Peyer's patch (tissue), 4 donors: ENCODE data around the gene PKLR. TPM values are rescaled to one million over a fixed set of nuclear protein-coding genes. Genes with fewer than 3 reads are reported as not detected.

ENCODE experiments used
- DNase-seq, 3 donors: peaks; one replicate each; pipeline ENCODE4 v3.0.0-alpha.2; 2017 to 2019
- H3K27ac ChIP-seq, 4 donors: fragments of 200-600 bp; sonication (generic); one replicate each; pipeline ENCODE4 v1.5.1; 2016 to 2019
- H3K27me3 ChIP-seq, 2 donors: fragments of 200-600 bp; sonication (generic); one replicate each; pipeline ENCODE4 v1.5.1; 2019
- H3K36me3 ChIP-seq, 3 donors: fragments of 200-600 bp; sonication (generic); one replicate each; pipeline ENCODE4 v1.5.1; 2016 to 2019
- H3K4me1 ChIP-seq, 4 donors: fragments of 200-600 bp; sonication (generic); one replicate each; pipeline ENCODE4 v1.5.1; 2016 to 2019
- H3K4me3 ChIP-seq, 4 donors: fragments of 200-600 bp; sonication (generic); 1 replicate in 3 of 4; 2 replicates in 1 of 4; pipeline ENCODE4 v1.5.1; 2016 to 2019; ENCODE audit warnings: mild to moderate bottlenecking in 1 of 4
- H3K9me3 ChIP-seq, 4 donors: fragments of 200-600 bp; sonication (generic); one replicate each; pipeline ENCODE4 v1.5.1; 2016 to 2019; ENCODE audit warnings: mild to moderate bottlenecking in 1 of 4
- POLR2A ChIP-seq, 2 donors: fragments of 450-650 bp; IDR thresholded peaks; one replicate each; pipeline ENCODE4 v1.5.1; 2017; ENCODE audit warnings: antibody characterized with exemption in 2 of 2, mild to moderate bottlenecking in 2 of 2, moderate library complexity in 2 of 2
- total RNA-seq, 4 donors: library from RNA; depleted of rRNA; stranded (reverse); fragments of >200 nt; gene quantifications; one replicate each; pipeline ENCODE4 v1.1.0, GENCODE V29; 2016
- TF ChIP-seq, protein P1 (sequence below), 6 experiments: fragments of 450-650 bp in 4 of 6; fragments of 200-600 bp in 2 of 6; sonication (generic) in 1 of 6; IDR thresholded peaks; one replicate each; pipeline ENCODE4 v1.5.1; 2017 to 2019; ENCODE audit warnings: antibody characterized with exemption in 6 of 6, mild to moderate bottlenecking in 3 of 6, moderate library complexity in 1 of 6

PKLR gene
- total RNA-seq, 4 donors from 2014 or later = 35.7 to 50.5 (median 36.2) TPM; not detected in 1

- Histone ChIP-seq H3K9me3 (no peaks in the 10 kb centered on the region), H3K4me3 (peak within 1 kb of the TSS; percentile 28 to 51 (median 44)), H3K27me3 (no peaks in the 10 kb centered on the region), H3K4me1 (peaks cover 0 to 44% (median 8%) of the 10 kb centered on the region in 4 donors), H3K36me3 (peaks cover 0 to 19% (median 0%) of the 10 kb centered on the region in 3 donors), H3K27ac (peak within 1 kb of the TSS; percentile 26 to 94 (median 71))
- DNase-seq = peak; percentile 69 to 90 (median 90)
- TF ChIP-seq POLR2A (IDR thresholded peaks at IDR 0.05) = peak in 1 of 2 donors; percentile 18
- TF ChIP-seq, protein P1, sequence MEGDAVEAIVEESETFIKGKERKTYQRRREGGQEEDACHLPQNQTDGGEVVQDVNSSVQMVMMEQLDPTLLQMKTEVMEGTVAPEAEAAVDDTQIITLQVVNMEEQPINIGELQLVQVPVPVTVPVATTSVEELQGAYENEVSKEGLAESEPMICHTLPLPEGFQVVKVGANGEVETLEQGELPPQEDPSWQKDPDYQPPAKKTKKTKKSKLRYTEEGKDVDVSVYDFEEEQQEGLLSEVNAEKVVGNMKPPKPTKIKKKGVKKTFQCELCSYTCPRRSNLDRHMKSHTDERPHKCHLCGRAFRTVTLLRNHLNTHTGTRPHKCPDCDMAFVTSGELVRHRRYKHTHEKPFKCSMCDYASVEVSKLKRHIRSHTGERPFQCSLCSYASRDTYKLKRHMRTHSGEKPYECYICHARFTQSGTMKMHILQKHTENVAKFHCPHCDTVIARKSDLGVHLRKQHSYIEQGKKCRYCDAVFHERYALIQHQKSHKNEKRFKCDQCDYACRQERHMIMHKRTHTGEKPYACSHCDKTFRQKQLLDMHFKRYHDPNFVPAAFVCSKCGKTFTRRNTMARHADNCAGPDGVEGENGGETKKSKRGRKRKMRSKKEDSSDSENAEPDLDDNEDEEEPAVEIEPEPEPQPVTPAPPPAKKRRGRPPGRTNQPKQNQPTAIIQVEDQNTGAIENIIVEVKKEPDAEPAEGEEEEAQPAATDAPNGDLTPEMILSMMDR (IDR thresholded peaks at IDR 0.05) = no peak
Observed at GRCh38 chr1:155320661-155321617, 19.7 kb upstream of the PKLR start, which contains the start of gene RUSC1. Gene RUSC1 (plus strand): TSS chr1:155320894. CDS start chr1:155321774, 880 bp downstream.

DNA sequence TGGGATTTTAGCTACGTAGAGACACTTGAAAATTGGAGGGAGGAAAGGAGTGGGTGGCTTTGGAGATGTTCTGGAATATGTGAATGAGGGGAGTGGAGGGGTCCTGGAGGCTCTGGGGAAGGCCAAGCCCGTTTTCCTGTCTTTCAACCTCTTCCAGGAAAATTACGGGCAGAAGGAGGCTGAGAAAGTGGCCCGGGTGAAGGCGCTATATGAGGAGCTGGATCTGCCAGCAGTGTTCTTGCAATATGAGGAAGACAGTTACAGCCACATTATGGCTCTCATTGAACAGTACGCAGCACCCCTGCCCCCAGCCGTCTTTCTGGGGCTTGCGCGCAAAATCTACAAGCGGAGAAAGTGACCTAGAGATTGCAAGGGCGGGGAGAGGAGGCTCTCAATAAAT is 19.0 kb upstream of the PKLR start:
- peaks cover 0 to 38% (median 8%) of the 10 kb centered on the region in 4 donors for H3K4me1 ChIP-seq
- no peak for DNase-seq
- no peaks in the 10 kb centered on the region for H3K27me3 ChIP-seq
- H3K9me3 ChIP-seq = no peaks in the 10 kb centered on the region
- TF ChIP-seq, protein P1 (IDR thresholded peaks at IDR 0.05) = no peak
- no peak for TF ChIP-seq POLR2A (IDR thresholded peaks at IDR 0.05)
- peak overlapping the region; percentile 26 to 94 (median 71) for H3K27ac ChIP-seq
- peaks cover 0 to 19% (median 0%) of the 10 kb centered on the region in 3 donors for H3K36me3 ChIP-seq
- peak overlapping the region; percentile 28 to 51 (median 44) for H3K4me3 ChIP-seq

- no peak for DNase-seq
- Histone ChIP-seq H3K4me3 (no peak overlapping the region), H3K36me3 (peaks cover 0 to 19% (median 0%) of the 10 kb centered on the region in 3 donors), H3K27ac (peak overlapping the region in 1 of 4 donors; percentile 74), H3K9me3 (no peaks in the 10 kb centered on the region), H3K4me1 (peaks cover 0 to 35% (median 8%) of the 10 kb centered on the region in 4 donors), H3K27me3 (no peaks in the 10 kb centered on the region)
- TF ChIP-seq POLR2A (IDR thresholded peaks at IDR 0.05) = no peak
- TF ChIP-seq, protein P1 (IDR thresholded peaks at IDR 0.05) = no peak
Observed at GRCh38 chr1:155319536-155319935, 18.3 kb upstream of the PKLR start.

DNA sequence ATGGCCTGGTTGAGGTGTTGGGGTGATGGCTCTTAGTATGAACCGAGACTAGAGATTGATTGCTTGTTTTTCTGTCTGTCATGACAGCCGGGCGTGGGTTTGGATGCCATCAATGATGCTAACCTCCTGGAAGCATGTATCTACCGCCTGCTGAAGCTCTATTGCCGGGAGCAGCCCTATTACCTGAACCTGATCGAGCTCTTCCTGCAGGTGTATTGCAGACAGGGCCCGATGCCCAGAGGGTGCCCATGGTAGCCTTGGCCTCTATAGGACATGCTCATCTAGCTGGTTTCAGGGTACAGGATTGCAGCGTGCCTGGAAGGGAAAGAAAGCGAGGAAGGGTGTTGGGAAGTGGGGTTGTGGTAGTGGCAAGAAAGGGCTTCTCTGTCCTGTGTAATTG is 16.8 kb upstream of the PKLR start:
- no peak for DNase-seq
- H3K36me3 ChIP-seq = peaks cover 0 to 33% (median 0%) of the 10 kb centered on the region in 3 donors
- TF ChIP-seq, protein P1 (IDR thresholded peaks at IDR 0.05) = no peak
- no peak for TF ChIP-seq POLR2A (IDR thresholded peaks at IDR 0.05)
- no peaks in the 10 kb centered on the region for H3K9me3 ChIP-seq
- peaks cover 0 to 35% (median 7%) of the 10 kb centered on the region in 4 donors for H3K4me1 ChIP-seq
- no peaks in the 10 kb centered on the region for H3K27me3 ChIP-seq
- peak overlapping the region in 1 of 4 donors; percentile 15 for H3K27ac ChIP-seq
- no peak overlapping the region for H3K4me3 ChIP-seq

- Histone ChIP-seq H3K27me3 (no peaks in the 10 kb centered on the region), H3K4me3 (no peak overlapping the region), H3K36me3 (peaks cover 0 to 42% (median 0%) of the 10 kb centered on the region in 3 donors), H3K4me1 (peaks cover 0 to 27% (median 3%) of the 10 kb centered on the region in 4 donors), H3K27ac (peak overlapping the region in 2 of 4 donors; percentile 35 to 56), H3K9me3 (no peaks in the 10 kb centered on the region)
- TF ChIP-seq, protein P1 (IDR thresholded peaks at IDR 0.05) = no peak
- TF ChIP-seq POLR2A (IDR thresholded peaks at IDR 0.05) = peak in 1 of 2 donors; percentile 48
- DNase-seq = no peak
Observed at GRCh38 chr1:155316922-155317321, 15.7 kb upstream of the PKLR start.
